IMR-90 (cell line): ENCODE results near the gene CCR5AS.

Experiments used
- ATAC-seq: fragments of 200-7000 bp; cut with Tn5 transposase; 2 replicates; pipeline ENCODE4 v1.9.1; 2020; ENCODE audit warnings: low read depth, mild to moderate bottlenecking, moderate library complexity
- BruUV-seq: library from RNA; stranded (reverse); fragments of 400-500 nt; replicated peaks from 2 replicates; lab custom pipeline; 2021; lab: Mats Ljungman, UMichigan
- CTCF ChIA-PET: fragments of 300-600 bp; formaldehyde crosslinking; extraction: SDS; loops from one replicate; lab custom pipeline; 2021; ENCODE audit warnings: antibody characterized with exemption; lab: Yijun Ruan, JAX
- POLR2A ChIA-PET: fragments of 300-600 bp; sonication (Branson Sonifier 250); formaldehyde crosslinking; loops from one replicate; lab custom pipeline; 2022; ENCODE audit warnings: antibody characterized with exemption; ENCODE audit not compliant: unreplicated experiment; lab: Charles Lee
- DNase-seq: peaks from one replicate; pipeline ENCODE4 v3.0.0; 2013
- H2AFZ ChIP-seq: replicated peaks from 2 replicates; pipeline ENCODE3; 2013; ENCODE audit warnings: low read length, mild to moderate bottlenecking; ENCODE audit not compliant: poor library complexity
- H2AK5ac ChIP-seq: 2 replicates; pipeline ENCODE4 v1.6.1; 2013; ENCODE audit warnings: low read depth, low read length, inconsistent platforms
- H2AK9ac ChIP-seq: replicated peaks from 2 replicates; pipeline ENCODE3; 2013; ENCODE audit warnings: mild to moderate bottlenecking, low read depth, low read length, moderate library complexity; ENCODE audit not compliant: poor library complexity
- H2BK120ac ChIP-seq: 2 replicates; pipeline ENCODE4 v1.6.1; 2013; ENCODE audit warnings: low read depth, low read length, inconsistent platforms
- H2BK15ac ChIP-seq: 3 replicates; pipeline ENCODE4 v1.6.1; 2013; ENCODE audit warnings: low read depth, low read length, inconsistent platforms
- H2BK20ac ChIP-seq: 2 replicates; pipeline ENCODE4 v1.6.1; 2013; ENCODE audit warnings: low read depth, mild to moderate bottlenecking, inconsistent platforms, low read length, moderate library complexity
- H2BK5ac ChIP-seq: 2 replicates; pipeline ENCODE4 v1.6.1; 2013; ENCODE audit warnings: mild to moderate bottlenecking, low read depth, low read length, inconsistent platforms; ENCODE audit not compliant: poor library complexity, severe bottlenecking
- H3K14ac ChIP-seq: replicated peaks from 2 replicates; pipeline ENCODE4 v1.6.1; 2013; ENCODE audit warnings: low read depth, low read length, inconsistent platforms
- H3K18ac ChIP-seq: 2 replicates; pipeline ENCODE4 v1.6.1; 2013; ENCODE audit warnings: low read depth, low read length, control low read depth
- H3K23ac ChIP-seq: 2 replicates; pipeline ENCODE4 v1.6.1; 2013; ENCODE audit warnings: low read depth, low read length, inconsistent platforms
- H3K27ac ChIP-seq: 2 replicates; pipeline ENCODE4 v1.5.1; 2013; ENCODE audit warnings: mild to moderate bottlenecking, control low read depth, low read length; ENCODE audit not compliant: insufficient read depth
- H3K27me3 ChIP-seq: 2 replicates; pipeline ENCODE4 v1.6.1; 2013; ENCODE audit warnings: low read length; ENCODE audit not compliant: control insufficient read depth, insufficient read depth
- H3K36me3 ChIP-seq: 2 replicates; pipeline ENCODE4 v1.6.1; 2013; ENCODE audit warnings: low read length, mixed read lengths; ENCODE audit not compliant: control insufficient read depth, insufficient read depth
- H3K4ac ChIP-seq: 2 replicates; pipeline ENCODE4 v1.6.1; 2013; ENCODE audit warnings: low read depth, low read length, inconsistent platforms
- H3K4me1 ChIP-seq: 2 replicates; pipeline ENCODE4 v1.6.1; 2013; ENCODE audit warnings: low read length, mixed read lengths; ENCODE audit not compliant: control insufficient read depth, insufficient read depth
- H3K4me2 ChIP-seq: 2 replicates; pipeline ENCODE4 v1.6.1; 2013; ENCODE audit warnings: low read depth, mild to moderate bottlenecking, control low read depth, low read length, moderate library complexity
- H3K4me3 ChIP-seq: 2 replicates; pipeline ENCODE4 v1.5.1; 2013; ENCODE audit warnings: low read depth, mild to moderate bottlenecking, control low read depth, low read length, moderate library complexity; ENCODE audit not compliant: insufficient read depth
- H3K56ac ChIP-seq: 2 replicates; pipeline ENCODE4 v1.6.1; 2013; ENCODE audit warnings: low read length, inconsistent platforms; ENCODE audit not compliant: insufficient read depth; ENCODE audit errors: extremely low read depth
- H3K79me1 ChIP-seq, 2 experiments: 2 replicates each; pipeline ENCODE4 v1.6.1; 2013; ENCODE audit warnings: low read length in 2 of 2, inconsistent platforms in 1 of 2, low read depth in 1 of 2
- H3K9ac ChIP-seq: 2 replicates; pipeline ENCODE4 v1.6.1; 2013; ENCODE audit warnings: low read depth, low read length, control low read depth
- H3K9me1 ChIP-seq: 2 replicates; pipeline ENCODE4 v1.6.1; 2013; ENCODE audit warnings: low read length, inconsistent platforms; ENCODE audit not compliant: insufficient read depth
- H3K9me3 ChIP-seq: 2 replicates; pipeline ENCODE4 v1.6.1; 2013; ENCODE audit warnings: low read length; ENCODE audit not compliant: control insufficient read depth, insufficient read depth
- H4K20me1 ChIP-seq: 2 replicates; pipeline ENCODE4 v1.6.1; 2013; ENCODE audit warnings: low read length, inconsistent platforms; ENCODE audit not compliant: insufficient read depth
- H4K5ac ChIP-seq: 2 replicates; pipeline ENCODE4 v1.6.1; 2013; ENCODE audit warnings: mild to moderate bottlenecking, low read depth, low read length, control low read depth
- H4K8ac ChIP-seq, 2 experiments: 2 replicates each; pipeline ENCODE4 v1.6.1; 2013; ENCODE audit warnings: low read depth in 2 of 2, low read length in 2 of 2, control low read depth in 1 of 2, inconsistent platforms in 1 of 2
- H4K91ac ChIP-seq: 2 replicates; pipeline ENCODE4 v1.6.1; 2013; ENCODE audit warnings: low read depth, low read length, inconsistent platforms; ENCODE audit not compliant: insufficient read depth
- MAFK ChIP-seq: IDR thresholded peaks from 2 replicates; pipeline ENCODE4 v1.6.1; 2012; ENCODE audit warnings: low read depth, low read length, improper control_type of control experiment
- MXI1 ChIP-seq: IDR thresholded peaks from 2 replicates; pipeline ENCODE4 v1.6.1; 2012; ENCODE audit warnings: low read depth, mild to moderate bottlenecking, low read length, moderate library complexity, borderline replicate concordance
- RAD21 ChIP-seq: IDR thresholded peaks from 2 replicates; pipeline ENCODE4 v1.6.1; 2012; ENCODE audit warnings: low read length, improper control_type of control experiment
- RFX5 ChIP-seq: IDR thresholded peaks from 2 replicates; pipeline ENCODE4 v1.8.0; 2012; ENCODE audit warnings: low read depth, mild to moderate bottlenecking, low read length, moderate library complexity
- SMC3 ChIP-seq: fragments of 150-350 bp; IDR thresholded peaks from 2 replicates; pipeline ENCODE4 v1.6.1; 2016; ENCODE audit warnings: low read depth, mild to moderate bottlenecking, antibody characterized with exemption, low read length, moderate library complexity
- WGBS, 2 experiments: methylation state at CpG; one replicate each; pipeline versions ENCODE4 v1.1.5 to v1.1.7; 2013; ENCODE audit warnings: missing lambda C conversion rate in 2 of 2; ENCODE audit not compliant: insufficient read length in 1 of 2; ENCODE audit errors: extremely low coverage in 2 of 2; 5-methylcytosine and 5-hydroxymethylcytosine counted together
- dilution Hi-C: fragments of 300-500 bp; cut with HindIII; formaldehyde crosslinking; loops from one replicate; pipeline ENCODE4 v1.14.3; 2018; ENCODE audit warnings: low sequenced_read_pairs; ENCODE audit not compliant: unreplicated experiment
- in situ Hi-C: fragments of 300-500 bp; cut with MboI; formaldehyde crosslinking; loops from 3 replicates; pipeline ENCODE4 v1.14.3; 2019; ENCODE audit warnings: low sequenced_read_pairs, inconsistent platforms, mixed read lengths
- intact Hi-C: fragments of 100-400 bp; cut with micrococcal nuclease; formaldehyde crosslinking; loops from 2 replicates; pipeline ENCODE4 v1.10.0; 2022

The CCR5AS gene

DNA sequence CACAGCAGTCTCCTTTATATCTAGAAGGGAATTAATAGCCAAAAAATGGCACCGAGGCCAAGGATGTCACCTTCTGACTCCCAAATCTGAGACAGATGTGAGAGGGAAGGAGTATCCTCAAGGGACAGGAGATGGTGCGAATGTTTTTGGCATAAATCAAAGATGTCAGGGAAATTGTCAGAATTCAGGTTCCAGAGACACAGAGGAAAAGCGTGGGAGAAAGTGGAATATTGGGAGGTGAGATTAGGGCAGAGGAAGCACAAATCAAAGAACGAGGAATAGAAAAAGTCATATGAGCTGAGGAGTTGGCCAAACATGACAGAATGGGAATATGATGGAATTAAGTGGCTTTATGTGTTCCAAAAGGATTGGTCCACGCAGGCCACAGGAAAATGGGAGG lies 6.0 kb downstream of the CCR5AS start:
- H2BK120ac ChIP-seq: no peak overlapping the region
- WGBS, 2 experiments: 53% methylated on average over 3 of the region's 5 CpGs; no CpG with 5 or more reads in 1 of the 2 experiments
- no peaks in the 10 kb centered on the region for H3K79me1 ChIP-seq
- intact Hi-C loops: no loop called here
- H3K4ac ChIP-seq: no peak overlapping the region
- no TSS peak for BruUV-seq
- no peak for TF ChIP-seq MAFK
- TF ChIP-seq SMC3: no peak
- no peak for TF ChIP-seq RAD21
- no peak for TF ChIP-seq MXI1
- no peak for TF ChIP-seq RFX5
- no peak overlapping the region; the same call in 1 of the 2 replicates for H4K91ac ChIP-seq
- no peak overlapping the region for H2AK9ac ChIP-seq
- H2BK15ac ChIP-seq: no peak overlapping the region
- no peaks in the 10 kb centered on the region; the same call in 1 of the 2 replicates for H3K27me3 ChIP-seq
- DNase-seq (no peak), ATAC-seq (no peak)
- no peak overlapping the region for H3K18ac ChIP-seq
- H4K20me1 ChIP-seq: no peaks in the 10 kb centered on the region
- H3K4me3 ChIP-seq: no peak overlapping the region
- peaks cover 9% of the 10 kb centered on the region for H3K4me1 ChIP-seq
- in situ Hi-C loops: no loop called here
- H3K9me1 ChIP-seq: peaks cover 3% of the 10 kb centered on the region; the same call in 1 of the 2 replicates
- no peak overlapping the region for H3K27ac ChIP-seq
- H2AFZ ChIP-seq: no peak overlapping the region
- no peak overlapping the region for H3K9ac ChIP-seq
- no peaks in the 10 kb centered on the region for H3K36me3 ChIP-seq
- no peak overlapping the region for H2BK5ac ChIP-seq
- H4K5ac ChIP-seq: no peak overlapping the region
- no peak overlapping the region for H3K14ac ChIP-seq
- ChIA-PET POLR2A (no interaction called here), CTCF (no interaction called here)
- H2BK20ac ChIP-seq: no peak overlapping the region
- dilution Hi-C loops: no loop called here
- H3K4me2 ChIP-seq: no peak overlapping the region
- no peak overlapping the region for H4K8ac ChIP-seq
- no peaks in the 10 kb centered on the region for H3K9me3 ChIP-seq
- H3K56ac ChIP-seq: no peak overlapping the region
- no peak overlapping the region for H3K23ac ChIP-seq
- H2AK5ac ChIP-seq: no peak overlapping the region
